IMR-90 (cell line): ENCODE measurements around the gene RNF114. TPM values are rescaled to one million over a fixed set of nuclear protein-coding genes. Genes with fewer than 3 reads are reported as not detected.
A peak's percentile ranks its signal among the peaks of the same experiment; 100 is the strongest.

ENCODE experiments used
- ATAC-seq: fragments of 200-7000 bp; cut with Tn5 transposase; 2 replicates; pipeline ENCODE4 v1.9.1; 2020; ENCODE audit warnings: low read depth, mild to moderate bottlenecking, moderate library complexity
- BruUV-seq: library from RNA; stranded (reverse); fragments of 400-500 nt; replicated peaks from 2 replicates; lab custom pipeline; 2021; lab: Mats Ljungman, UMichigan
- CTCF ChIA-PET: fragments of 300-600 bp; formaldehyde crosslinking; extraction: SDS; loops from one replicate; lab custom pipeline; 2021; ENCODE audit warnings: antibody characterized with exemption; lab: Yijun Ruan, JAX
- POLR2A ChIA-PET: fragments of 300-600 bp; sonication (Branson Sonifier 250); formaldehyde crosslinking; loops from one replicate; lab custom pipeline; 2022; ENCODE audit warnings: antibody characterized with exemption; ENCODE audit not compliant: unreplicated experiment; lab: Charles Lee
- DNase-seq: peaks from one replicate; pipeline ENCODE4 v3.0.0; 2013
- H2AFZ ChIP-seq: replicated peaks from 2 replicates; pipeline ENCODE3; 2013; ENCODE audit warnings: low read length, mild to moderate bottlenecking; ENCODE audit not compliant: poor library complexity
- H2AK5ac ChIP-seq: 2 replicates; pipeline ENCODE4 v1.6.1; 2013; ENCODE audit warnings: low read depth, low read length, inconsistent platforms
- H2AK9ac ChIP-seq: replicated peaks from 2 replicates; pipeline ENCODE3; 2013; ENCODE audit warnings: mild to moderate bottlenecking, low read depth, low read length, moderate library complexity; ENCODE audit not compliant: poor library complexity
- H2BK120ac ChIP-seq: 2 replicates; pipeline ENCODE4 v1.6.1; 2013; ENCODE audit warnings: low read depth, low read length, inconsistent platforms
- H2BK15ac ChIP-seq: 3 replicates; pipeline ENCODE4 v1.6.1; 2013; ENCODE audit warnings: low read depth, low read length, inconsistent platforms
- H2BK20ac ChIP-seq: 2 replicates; pipeline ENCODE4 v1.6.1; 2013; ENCODE audit warnings: low read depth, mild to moderate bottlenecking, inconsistent platforms, low read length, moderate library complexity
- H2BK5ac ChIP-seq: 2 replicates; pipeline ENCODE4 v1.6.1; 2013; ENCODE audit warnings: mild to moderate bottlenecking, low read depth, low read length, inconsistent platforms; ENCODE audit not compliant: poor library complexity, severe bottlenecking
- H3K14ac ChIP-seq: replicated peaks from 2 replicates; pipeline ENCODE4 v1.6.1; 2013; ENCODE audit warnings: low read depth, low read length, inconsistent platforms
- H3K18ac ChIP-seq: 2 replicates; pipeline ENCODE4 v1.6.1; 2013; ENCODE audit warnings: low read depth, low read length, control low read depth
- H3K23ac ChIP-seq: 2 replicates; pipeline ENCODE4 v1.6.1; 2013; ENCODE audit warnings: low read depth, low read length, inconsistent platforms
- H3K27ac ChIP-seq: 2 replicates; pipeline ENCODE4 v1.5.1; 2013; ENCODE audit warnings: mild to moderate bottlenecking, control low read depth, low read length; ENCODE audit not compliant: insufficient read depth
- H3K27me3 ChIP-seq: 2 replicates; pipeline ENCODE4 v1.6.1; 2013; ENCODE audit warnings: low read length; ENCODE audit not compliant: control insufficient read depth, insufficient read depth
- H3K36me3 ChIP-seq: 2 replicates; pipeline ENCODE4 v1.6.1; 2013; ENCODE audit warnings: low read length, mixed read lengths; ENCODE audit not compliant: control insufficient read depth, insufficient read depth
- H3K4ac ChIP-seq: 2 replicates; pipeline ENCODE4 v1.6.1; 2013; ENCODE audit warnings: low read depth, low read length, inconsistent platforms
- H3K4me1 ChIP-seq: 2 replicates; pipeline ENCODE4 v1.6.1; 2013; ENCODE audit warnings: low read length, mixed read lengths; ENCODE audit not compliant: control insufficient read depth, insufficient read depth
- H3K4me2 ChIP-seq: 2 replicates; pipeline ENCODE4 v1.6.1; 2013; ENCODE audit warnings: low read depth, mild to moderate bottlenecking, control low read depth, low read length, moderate library complexity
- H3K4me3 ChIP-seq: 2 replicates; pipeline ENCODE4 v1.5.1; 2013; ENCODE audit warnings: low read depth, mild to moderate bottlenecking, control low read depth, low read length, moderate library complexity; ENCODE audit not compliant: insufficient read depth
- H3K56ac ChIP-seq: 2 replicates; pipeline ENCODE4 v1.6.1; 2013; ENCODE audit warnings: low read length, inconsistent platforms; ENCODE audit not compliant: insufficient read depth; ENCODE audit errors: extremely low read depth
- H3K79me1 ChIP-seq, 2 experiments: 2 replicates each; pipeline ENCODE4 v1.6.1; 2013; ENCODE audit warnings: low read length in 2 of 2, inconsistent platforms in 1 of 2, low read depth in 1 of 2
- H3K9ac ChIP-seq: 2 replicates; pipeline ENCODE4 v1.6.1; 2013; ENCODE audit warnings: low read depth, low read length, control low read depth
- H3K9me1 ChIP-seq: 2 replicates; pipeline ENCODE4 v1.6.1; 2013; ENCODE audit warnings: low read length, inconsistent platforms; ENCODE audit not compliant: insufficient read depth
- H3K9me3 ChIP-seq: 2 replicates; pipeline ENCODE4 v1.6.1; 2013; ENCODE audit warnings: low read length; ENCODE audit not compliant: control insufficient read depth, insufficient read depth
- H4K20me1 ChIP-seq: 2 replicates; pipeline ENCODE4 v1.6.1; 2013; ENCODE audit warnings: low read length, inconsistent platforms; ENCODE audit not compliant: insufficient read depth
- H4K5ac ChIP-seq: 2 replicates; pipeline ENCODE4 v1.6.1; 2013; ENCODE audit warnings: mild to moderate bottlenecking, low read depth, low read length, control low read depth
- H4K8ac ChIP-seq, 2 experiments: 2 replicates each; pipeline ENCODE4 v1.6.1; 2013; ENCODE audit warnings: low read depth in 2 of 2, low read length in 2 of 2, control low read depth in 1 of 2, inconsistent platforms in 1 of 2
- H4K91ac ChIP-seq: 2 replicates; pipeline ENCODE4 v1.6.1; 2013; ENCODE audit warnings: low read depth, low read length, inconsistent platforms; ENCODE audit not compliant: insufficient read depth
- BHLHE40 ChIP-seq: fragments of 150-350 bp; IDR thresholded peaks from 2 replicates; pipeline ENCODE4 v1.6.1; 2016; ENCODE audit warnings: mild to moderate bottlenecking, low read depth, low read length
- CEBPB ChIP-seq: IDR thresholded peaks from 2 replicates; pipeline ENCODE4 v1.6.1; 2012; ENCODE audit warnings: low read depth, low read length, improper control_type of control experiment
- CHD1 ChIP-seq: IDR thresholded peaks from 2 replicates; pipeline ENCODE4 v1.6.1; 2012; ENCODE audit warnings: low read depth, low read length, improper control_type of control experiment
- FOS ChIP-seq: fragments of 150-350 bp; IDR thresholded peaks from 2 replicates; pipeline ENCODE4 v1.6.1; 2016; ENCODE audit warnings: low read depth, low read length
- MAFK ChIP-seq: IDR thresholded peaks from 2 replicates; pipeline ENCODE4 v1.6.1; 2012; ENCODE audit warnings: low read depth, low read length, improper control_type of control experiment
- NFE2L2 ChIP-seq: fragments of 150-350 bp; IDR thresholded peaks from 2 replicates; pipeline ENCODE4 v1.6.1; 2016; ENCODE audit warnings: low read depth, mild to moderate bottlenecking, low read length
- POLR2A ChIP-seq: IDR thresholded peaks from 2 replicates; pipeline ENCODE4 v1.6.1; 2012; ENCODE audit warnings: mild to moderate bottlenecking, low read depth, low read length
- RAD21 ChIP-seq: IDR thresholded peaks from 2 replicates; pipeline ENCODE4 v1.6.1; 2012; ENCODE audit warnings: low read length, improper control_type of control experiment
- RCOR1 ChIP-seq: IDR thresholded peaks from 2 replicates; pipeline ENCODE4 v1.6.1; 2012; ENCODE audit warnings: mild to moderate bottlenecking, low read length, improper control_type of control experiment; ENCODE audit not compliant: insufficient replicate concordance
- RFX5 ChIP-seq: IDR thresholded peaks from 2 replicates; pipeline ENCODE4 v1.8.0; 2012; ENCODE audit warnings: low read depth, mild to moderate bottlenecking, low read length, moderate library complexity
- SMC3 ChIP-seq: fragments of 150-350 bp; IDR thresholded peaks from 2 replicates; pipeline ENCODE4 v1.6.1; 2016; ENCODE audit warnings: low read depth, mild to moderate bottlenecking, antibody characterized with exemption, low read length, moderate library complexity
- WGBS, 2 experiments: methylation state at CpG; one replicate each; pipeline versions ENCODE4 v1.1.5 to v1.1.7; 2013; ENCODE audit warnings: missing lambda C conversion rate in 2 of 2; ENCODE audit not compliant: insufficient read length in 1 of 2; ENCODE audit errors: extremely low coverage in 2 of 2; 5-methylcytosine and 5-hydroxymethylcytosine counted together
- dilution Hi-C: fragments of 300-500 bp; cut with HindIII; formaldehyde crosslinking; loops from one replicate; pipeline ENCODE4 v1.14.3; 2018; ENCODE audit warnings: low sequenced_read_pairs; ENCODE audit not compliant: unreplicated experiment
- in situ Hi-C: fragments of 300-500 bp; cut with MboI; formaldehyde crosslinking; loops from 3 replicates; pipeline ENCODE4 v1.14.3; 2019; ENCODE audit warnings: low sequenced_read_pairs, inconsistent platforms, mixed read lengths
- intact Hi-C: fragments of 100-400 bp; cut with micrococcal nuclease; formaldehyde crosslinking; loops from 2 replicates; pipeline ENCODE4 v1.10.0; 2022
- polyA plus RNA-seq, 3 experiments: library from polyadenylated mRNA; depleted of rRNA; stranded (reverse); fragments of >200 nt; gene quantifications; 2 replicates each; pipeline ENCODE4 v1.2.3, GENCODE V29; 2012; ENCODE audit warnings: low replicate concordance in 1 of 3
- total RNA-seq: library from RNA; depleted of rRNA; stranded (reverse); fragments of >200 nt; gene quantifications from 2 replicates; pipeline ENCODE4 v1.2.3, GENCODE V29; 2012
- TF ChIP-seq, protein P1 (sequence below): fragments of 150-350 bp; IDR thresholded peaks from 2 replicates; pipeline ENCODE4 v1.6.1; 2016; ENCODE audit warnings: low read depth, mild to moderate bottlenecking, low read length, moderate library complexity, borderline replicate concordance
- TF ChIP-seq, protein P2 (sequence below): fragments of 150-350 bp; IDR thresholded peaks from 2 replicates; pipeline ENCODE4 v1.6.1; 2017; ENCODE audit warnings: mild to moderate bottlenecking, antibody characterized with exemption, low read length, low read depth
- TF ChIP-seq, protein P3 (sequence below): conservative IDR thresholded peaks from 2 replicates; pipeline ENCODE4 v1.5.1; 2012; ENCODE audit warnings: mild to moderate bottlenecking, low read depth, low read length, improper control_type of control experiment

Gene RNF114
- total and polyA plus RNA-seq, 2 of the 4 experiments (the other 2 are of a cell fraction): 44.6 to 62.3 TPM

DNA sequence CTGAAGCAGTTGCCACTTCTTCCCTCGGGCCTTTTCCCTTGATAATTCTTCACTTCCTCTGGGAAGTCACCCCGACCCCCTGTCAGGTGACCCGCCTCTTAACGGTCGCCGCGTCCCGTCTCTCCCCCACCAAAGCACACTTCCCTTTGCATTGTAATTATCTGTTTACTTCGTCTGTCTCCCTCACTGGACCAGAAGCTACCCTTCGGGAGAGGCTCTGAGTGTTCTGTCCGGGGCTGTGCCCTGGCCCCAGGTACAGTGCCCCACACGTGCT, 45.8 kb downstream of the RNF114 start:
- Histone ChIP-seq H3K9me3 (no peaks in the 10 kb centered on the region), H3K23ac (no peak overlapping the region), H3K36me3 (peaks cover 3% of the 10 kb centered on the region), H3K56ac (no peak overlapping the region), H3K4ac (peak overlapping the region; percentile 34), H3K14ac (no peak overlapping the region), H2AK5ac (peak overlapping the region; percentile 88), H3K4me3 (no peak overlapping the region), H2BK20ac (no peak overlapping the region), H3K27me3 (no peaks in the 10 kb centered on the region), H3K4me2 (peak overlapping the region; percentile 47), H2BK120ac (no peak overlapping the region), H3K79me1 (peaks cover 3 to 42% of the 10 kb centered on the region in 2 experiments; a peak in 2 of 4 replicates), H4K8ac (no peak overlapping the region), H3K9me1 (peaks cover 6% of the 10 kb centered on the region; the same call in 1 of the 2 replicates), H4K20me1 (peaks cover 7% of the 10 kb centered on the region), H2AFZ (peak overlapping the region; percentile 82), H2BK15ac (no peak overlapping the region), H3K4me1 (peaks cover 20% of the 10 kb centered on the region), H4K91ac (no peak overlapping the region), H4K5ac (no peak overlapping the region), H2AK9ac (peak overlapping the region; percentile 44), H3K18ac (no peak overlapping the region), H3K9ac (no peak overlapping the region), H2BK5ac (no peak overlapping the region), H3K27ac (no peak overlapping the region)
- no peak for ATAC-seq
- ChIA-PET CTCF (interaction anchor here (7.0 kb wide), 1 partner anchor 90 kb away, joined by 98 read pairs; no protein-coding TSS in a partner anchor), POLR2A (no interaction called here)
- DNase-seq: no peak
- dilution Hi-C loops: no loop called here
- 20% methylated on average over 1 of the region's 12 CpGs; no CpG with 5 or more reads in 1 of the 2 experiments for WGBS, 2 experiments
- TF ChIP-seq, protein P1, sequence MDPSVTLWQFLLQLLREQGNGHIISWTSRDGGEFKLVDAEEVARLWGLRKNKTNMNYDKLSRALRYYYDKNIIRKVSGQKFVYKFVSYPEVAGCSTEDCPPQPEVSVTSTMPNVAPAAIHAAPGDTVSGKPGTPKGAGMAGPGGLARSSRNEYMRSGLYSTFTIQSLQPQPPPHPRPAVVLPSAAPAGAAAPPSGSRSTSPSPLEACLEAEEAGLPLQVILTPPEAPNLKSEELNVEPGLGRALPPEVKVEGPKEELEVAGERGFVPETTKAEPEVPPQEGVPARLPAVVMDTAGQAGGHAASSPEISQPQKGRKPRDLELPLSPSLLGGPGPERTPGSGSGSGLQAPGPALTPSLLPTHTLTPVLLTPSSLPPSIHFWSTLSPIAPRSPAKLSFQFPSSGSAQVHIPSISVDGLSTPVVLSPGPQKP: no peak
- TF ChIP-seq BHLHE40: no peak
- no peak for TF ChIP-seq SMC3
- TF ChIP-seq MAFK: no peak
- TF ChIP-seq, protein P2, sequence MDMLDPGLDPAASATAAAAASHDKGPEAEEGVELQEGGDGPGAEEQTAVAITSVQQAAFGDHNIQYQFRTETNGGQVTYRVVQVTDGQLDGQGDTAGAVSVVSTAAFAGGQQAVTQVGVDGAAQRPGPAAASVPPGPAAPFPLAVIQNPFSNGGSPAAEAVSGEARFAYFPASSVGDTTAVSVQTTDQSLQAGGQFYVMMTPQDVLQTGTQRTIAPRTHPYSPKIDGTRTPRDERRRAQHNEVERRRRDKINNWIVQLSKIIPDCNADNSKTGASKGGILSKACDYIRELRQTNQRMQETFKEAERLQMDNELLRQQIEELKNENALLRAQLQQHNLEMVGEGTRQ: no peak
- TF ChIP-seq, protein P3, sequence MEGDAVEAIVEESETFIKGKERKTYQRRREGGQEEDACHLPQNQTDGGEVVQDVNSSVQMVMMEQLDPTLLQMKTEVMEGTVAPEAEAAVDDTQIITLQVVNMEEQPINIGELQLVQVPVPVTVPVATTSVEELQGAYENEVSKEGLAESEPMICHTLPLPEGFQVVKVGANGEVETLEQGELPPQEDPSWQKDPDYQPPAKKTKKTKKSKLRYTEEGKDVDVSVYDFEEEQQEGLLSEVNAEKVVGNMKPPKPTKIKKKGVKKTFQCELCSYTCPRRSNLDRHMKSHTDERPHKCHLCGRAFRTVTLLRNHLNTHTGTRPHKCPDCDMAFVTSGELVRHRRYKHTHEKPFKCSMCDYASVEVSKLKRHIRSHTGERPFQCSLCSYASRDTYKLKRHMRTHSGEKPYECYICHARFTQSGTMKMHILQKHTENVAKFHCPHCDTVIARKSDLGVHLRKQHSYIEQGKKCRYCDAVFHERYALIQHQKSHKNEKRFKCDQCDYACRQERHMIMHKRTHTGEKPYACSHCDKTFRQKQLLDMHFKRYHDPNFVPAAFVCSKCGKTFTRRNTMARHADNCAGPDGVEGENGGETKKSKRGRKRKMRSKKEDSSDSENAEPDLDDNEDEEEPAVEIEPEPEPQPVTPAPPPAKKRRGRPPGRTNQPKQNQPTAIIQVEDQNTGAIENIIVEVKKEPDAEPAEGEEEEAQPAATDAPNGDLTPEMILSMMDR: no peak
- TF ChIP-seq CEBPB: no peak
- no peak for TF ChIP-seq NFE2L2
- no peak for TF ChIP-seq RAD21
- TF ChIP-seq POLR2A: no peak
- TF ChIP-seq RFX5: no peak
- TF ChIP-seq RCOR1: no peak
- no peak for TF ChIP-seq FOS
- no peak for TF ChIP-seq CHD1
- intact Hi-C loops: loop anchor here (2.0 kb wide), 1 partner anchor 187 kb away; no protein-coding TSS in a partner anchor
- in situ Hi-C loops: loop anchor here (5.0 kb wide), 2 partner anchors 90 to 195 kb away; no protein-coding TSS in a partner anchor
- no TSS peak for BruUV-seq
